NCI-H146 (cell line): ENCODE measurements around the gene OBP2B.

Experiments used
- DNase-seq: peaks from one replicate; lab custom pipeline; 2025; lab: John Stamatoyannopoulos, UW

Gene OBP2B

DNA sequence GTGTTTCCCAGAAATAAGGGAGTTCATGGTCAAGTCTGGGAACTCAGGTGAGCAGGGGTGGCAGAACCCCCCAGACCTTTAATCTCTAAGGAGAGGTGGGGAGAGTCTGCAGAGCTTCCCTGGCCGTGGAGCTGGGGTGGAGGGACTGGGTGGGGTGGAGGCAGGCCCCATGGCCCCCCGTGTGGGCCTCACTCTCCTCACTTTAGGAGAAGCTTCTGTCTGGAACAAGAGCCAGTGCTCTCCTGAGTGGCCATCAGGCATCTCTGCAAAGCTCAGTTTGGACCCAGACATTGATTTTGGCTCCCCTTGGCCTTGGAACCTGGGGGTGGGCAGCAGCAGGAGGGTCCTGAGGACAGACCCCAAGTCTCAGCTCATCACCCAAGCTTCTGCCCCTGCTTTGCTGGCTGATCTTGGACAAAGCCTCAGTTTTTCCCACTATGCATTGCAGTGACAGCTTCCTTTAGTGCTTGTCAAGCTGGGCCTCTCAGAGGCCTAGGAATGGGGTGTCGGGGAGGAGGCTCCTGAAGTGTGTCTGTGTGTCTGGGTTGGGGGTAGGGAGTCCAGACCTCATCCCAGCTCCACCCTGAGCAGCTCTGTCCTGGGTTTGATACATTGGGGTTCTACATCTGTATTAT lies 41.8 kb downstream of the OBP2B start:
- DNase-seq, result no peak

- no peak for DNase-seq
Measured at GRCh38 chr9:133166392-133166791, 42.7 kb downstream of the OBP2B start.

DNA sequence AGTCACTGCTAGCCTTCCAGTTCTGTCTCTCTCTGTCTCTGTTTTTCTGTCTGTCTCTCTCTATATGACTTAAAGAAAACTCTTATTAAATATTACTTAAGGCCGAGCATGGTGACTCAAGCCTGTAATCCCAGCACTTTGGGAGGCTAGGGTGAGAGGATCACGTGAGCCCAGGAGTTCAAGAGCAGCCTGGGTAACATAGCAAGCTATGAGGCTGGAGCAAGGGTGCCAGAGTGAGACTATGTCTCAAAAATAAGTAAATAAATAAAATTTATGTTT lies 43.7 kb downstream of the OBP2B start:
- DNase-seq, result no peak

DNA sequence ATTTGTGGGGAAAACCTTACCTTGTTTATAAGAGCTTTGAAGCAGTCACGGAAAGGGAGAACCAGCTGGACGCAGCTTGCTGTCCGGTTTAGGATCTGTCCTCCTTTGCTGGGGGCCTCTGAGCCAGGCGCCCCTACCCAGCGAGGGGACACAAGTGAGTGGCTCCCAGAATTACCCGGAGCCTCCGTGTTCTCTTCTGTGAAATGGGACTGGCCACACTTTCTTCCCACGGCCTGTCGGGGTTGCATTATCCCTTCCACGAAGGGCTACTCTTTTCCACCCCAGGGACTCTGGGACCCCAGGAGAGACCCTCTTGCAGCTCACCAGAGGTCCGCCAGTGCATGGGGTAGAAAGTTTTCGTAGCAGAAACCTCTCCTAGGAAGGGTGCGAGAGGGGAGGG lies 44.9 kb downstream of the OBP2B start:
- DNase-seq, result no peak

DNA sequence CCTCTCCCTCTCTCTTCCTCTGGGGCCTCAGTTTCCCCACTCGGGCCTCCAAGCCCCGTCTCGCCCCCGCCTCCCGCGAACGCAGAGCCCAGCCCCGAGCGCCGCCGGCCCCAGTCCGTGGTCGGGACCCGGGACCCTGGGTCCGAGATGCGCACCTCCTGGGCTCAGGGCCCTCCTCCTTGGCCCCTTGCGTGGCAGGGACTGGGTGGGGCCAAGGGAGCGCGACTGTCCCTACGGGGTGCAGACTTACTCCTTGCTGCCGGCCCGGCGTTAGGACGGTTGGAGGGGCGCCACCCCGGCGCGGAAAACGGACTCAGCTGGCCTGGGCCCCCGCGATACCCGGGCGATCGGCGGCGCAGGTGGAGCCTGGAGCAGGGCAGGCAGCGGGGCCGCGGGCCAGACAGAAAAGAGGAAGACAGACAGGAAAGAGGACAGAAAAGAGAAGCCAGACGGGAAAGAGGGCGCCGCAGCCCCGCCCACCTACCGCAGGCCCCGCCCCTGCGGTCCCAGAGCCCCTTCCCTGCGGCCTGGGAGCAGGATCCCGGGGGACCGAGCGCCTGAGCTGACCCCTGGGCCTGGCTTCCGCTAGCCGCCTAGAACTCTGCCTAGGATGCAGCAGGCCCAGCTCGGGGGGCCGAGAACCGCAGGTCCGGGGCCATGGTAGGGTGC lies 45.4 kb downstream of the OBP2B start, which contains the start of gene GBGT1:
Gene GBGT1 (minus strand): TSS at position 411 of the 669 bp plus-strand sequence. CDS start 1,502 bp downstream, outside the sequence.
- peak; percentile 16 for DNase-seq

- no peak for DNase-seq
Measured at GRCh38 chr9:133162861-133163503, 46.1 kb downstream of the OBP2B start.

DNA sequence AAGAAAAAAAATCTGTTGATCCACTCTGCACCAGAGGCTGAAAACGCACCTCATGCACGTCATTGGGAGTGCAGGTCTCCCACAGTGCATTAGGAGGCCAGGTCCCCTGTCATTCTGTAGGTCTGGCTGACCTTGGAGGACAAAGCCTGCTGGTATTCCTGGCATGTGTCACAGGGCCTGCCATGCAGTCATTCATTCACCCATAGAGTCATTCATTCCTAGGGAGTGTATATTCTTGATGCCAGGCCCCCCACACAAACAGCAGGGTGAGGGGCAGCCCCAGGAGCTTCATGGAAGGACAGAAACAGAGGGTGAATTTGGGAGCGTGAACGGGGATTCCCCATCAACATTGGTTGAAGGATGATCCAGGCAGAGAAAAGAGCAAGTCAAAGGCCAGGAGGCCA lies 47.5 kb downstream of the OBP2B start:
- DNase-seq, result no peak

DNA sequence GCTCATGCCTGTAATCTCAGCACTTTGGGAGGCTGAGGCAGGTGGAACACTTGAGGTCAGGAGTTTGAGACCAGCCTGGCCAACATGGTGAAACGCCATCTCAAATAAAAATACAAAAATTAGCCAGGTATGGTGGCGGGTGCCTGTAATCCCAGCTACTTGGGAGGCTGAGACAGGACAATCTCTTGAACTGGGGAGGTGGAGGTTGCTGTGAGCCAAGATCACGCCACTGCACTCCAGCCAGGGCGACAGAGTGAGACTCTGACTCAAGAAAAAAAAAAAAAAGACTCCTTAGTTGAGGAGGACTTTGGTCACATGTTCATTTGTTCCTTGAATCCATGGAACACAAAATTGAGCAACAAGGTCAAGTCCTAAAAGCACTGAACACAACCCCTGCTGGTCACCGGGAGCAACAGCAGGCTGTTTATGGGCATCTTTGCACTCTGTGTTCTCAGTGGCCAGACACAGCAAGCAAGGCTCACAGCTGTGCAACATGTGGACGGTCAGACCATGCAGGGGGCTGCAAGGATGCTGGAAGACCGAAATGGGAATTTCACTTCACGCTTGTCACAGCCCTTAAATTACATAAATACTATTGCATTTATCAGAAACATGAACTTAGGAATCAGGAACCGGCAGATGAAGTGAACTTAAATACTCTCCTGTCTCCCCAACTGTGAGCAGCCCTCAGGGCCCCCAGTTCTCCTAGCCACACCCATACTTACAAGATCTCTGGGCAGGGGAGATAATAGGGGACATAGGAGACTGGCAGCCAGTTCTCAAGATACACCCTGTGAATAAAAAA lies 48.1 kb downstream of the OBP2B start:
- peak; percentile 19 for DNase-seq

DNA sequence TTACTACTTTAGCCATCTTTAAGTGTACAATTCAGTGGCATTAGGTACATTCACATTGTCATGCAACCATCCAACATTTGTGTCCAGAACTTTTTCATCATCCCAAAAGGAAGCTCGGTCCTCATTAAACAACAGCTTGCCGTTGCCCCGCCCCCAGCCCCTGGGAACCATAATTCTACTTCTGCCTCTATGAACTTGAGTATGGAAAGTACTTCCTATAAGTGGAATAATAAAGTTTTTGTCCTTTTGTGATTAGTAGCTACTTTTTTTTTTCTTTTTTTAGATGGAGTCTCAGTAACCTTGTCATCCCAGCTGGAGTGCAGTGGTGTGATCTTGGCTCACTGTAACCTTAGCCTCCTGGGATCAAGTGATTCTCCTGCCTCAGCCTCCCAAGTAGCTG lies 50.4 kb downstream of the OBP2B start:
- DNase-seq, result no peak
